Fibroblast of lung (primary cell): Measurements from ENCODE around the gene TAF8. TPM values are rescaled to one million over a fixed set of nuclear protein-coding genes. Genes with fewer than 3 reads are reported as not detected.

Experiments used
- DNase-seq, 2 donors: peaks; one replicate each; pipeline versions ENCODE4 v3.0.0 to v3.0.0-alpha.2; 2010; ENCODE audit warnings: low read depth in 2 of 2
- H2AFZ ChIP-seq: 2 replicates; pipeline ENCODE4 v1.5.1; 2012; ENCODE audit warnings: low read length, control low read depth, inconsistent platforms
- H3K27ac ChIP-seq: 2 replicates; pipeline ENCODE4 v1.5.1; 2011; ENCODE audit warnings: low read length, control low read depth; ENCODE audit not compliant: insufficient read depth
- H3K27me3 ChIP-seq: 2 replicates; pipeline ENCODE4 v1.5.1; 2011; ENCODE audit warnings: mild to moderate bottlenecking, low read length; ENCODE audit not compliant: control insufficient read depth, insufficient read depth
- H3K36me3 ChIP-seq: 2 replicates; pipeline ENCODE4 v1.5.1; 2011; ENCODE audit warnings: low read length; ENCODE audit not compliant: control insufficient read depth, insufficient read depth
- H3K4me1 ChIP-seq: 2 replicates; pipeline ENCODE4 v1.5.1; 2011; ENCODE audit warnings: low read length; ENCODE audit not compliant: control insufficient read depth, insufficient read depth; ENCODE audit errors: extremely low read depth
- H3K4me2 ChIP-seq: 2 replicates; pipeline ENCODE4 v1.5.1; 2011; ENCODE audit warnings: low read length, control low read depth; ENCODE audit not compliant: insufficient read depth; ENCODE audit errors: extremely low read depth
- H3K4me3 ChIP-seq, 4 experiments: fragments of 200-600 bp in 1 of 4; sonication (generic) in 1 of 4; replicated peaks in 1 of 4; 2 replicates each; pipeline ENCODE4 v1.5.1; 2011 to 2016; ENCODE audit warnings: low read length in 4 of 4, low read depth in 3 of 4, mild to moderate bottlenecking in 3 of 4, control low read depth in 2 of 4, inconsistent platforms in 1 of 4, mixed read lengths in 1 of 4; ENCODE audit not compliant: insufficient read depth in 1 of 4; ENCODE audit errors: control extremely low read depth in 1 of 4
- H3K79me2 ChIP-seq: 2 replicates; pipeline ENCODE4 v1.5.1; 2012; ENCODE audit warnings: mild to moderate bottlenecking, low read length, inconsistent platforms; ENCODE audit not compliant: control insufficient read depth, insufficient read depth
- H3K9ac ChIP-seq: 2 replicates; pipeline ENCODE4 v1.5.1; 2011; ENCODE audit warnings: mild to moderate bottlenecking, low read length, control low read depth; ENCODE audit not compliant: insufficient read depth
- H3K9me3 ChIP-seq: 2 replicates; pipeline ENCODE4 v1.5.1; 2012; ENCODE audit warnings: low read depth, low read length; ENCODE audit not compliant: control insufficient read depth, insufficient read depth
- H4K20me1 ChIP-seq: 2 replicates; pipeline ENCODE4 v1.5.1; 2011; ENCODE audit warnings: low read length; ENCODE audit not compliant: control insufficient read depth, insufficient read depth; ENCODE audit errors: extremely low read depth
- EZH2 ChIP-seq: IDR thresholded peaks from 2 replicates; pipeline ENCODE4 v1.5.1; 2012; ENCODE audit warnings: low read length, control low read depth, mild to moderate bottlenecking; ENCODE audit errors: missing control alignments
- polyA plus RNA-seq, 2 donors: library from polyadenylated mRNA; depleted of rRNA in 1 of 2; stranded (reverse) in 1 of 2; unstranded in 1 of 2; fragments of >200 nt; gene quantifications; 2 replicates each; pipeline ENCODE4 v1.2.1, GENCODE V29; 2011 to 2012; ENCODE audit warnings: missing spikeins in 1 of 2
- total RNA-seq: library from RNA; depleted of rRNA; stranded (reverse); fragments of >200 nt; gene quantifications from 2 replicates; pipeline ENCODE4 v1.2.1, GENCODE V29; 2014
- TF ChIP-seq, protein P1 (sequence below), 2 donors: IDR thresholded peaks in 1 of 2; conservative IDR thresholded peaks in 1 of 2; 1 replicate in 1 of 2; 2 replicates in 1 of 2; pipeline ENCODE4 v1.5.1; 2011 to 2012; ENCODE audit warnings: low read length in 2 of 2, control low read depth in 1 of 2, inconsistent platforms in 1 of 2, low read depth in 1 of 2, mild to moderate bottlenecking in 1 of 2

TAF8 gene
- total and polyA plus RNA-seq, 2 donors (not counting 1 experiment from before 2014, with no cell fraction given), result 13.9 to 14.0 TPM

DNA sequence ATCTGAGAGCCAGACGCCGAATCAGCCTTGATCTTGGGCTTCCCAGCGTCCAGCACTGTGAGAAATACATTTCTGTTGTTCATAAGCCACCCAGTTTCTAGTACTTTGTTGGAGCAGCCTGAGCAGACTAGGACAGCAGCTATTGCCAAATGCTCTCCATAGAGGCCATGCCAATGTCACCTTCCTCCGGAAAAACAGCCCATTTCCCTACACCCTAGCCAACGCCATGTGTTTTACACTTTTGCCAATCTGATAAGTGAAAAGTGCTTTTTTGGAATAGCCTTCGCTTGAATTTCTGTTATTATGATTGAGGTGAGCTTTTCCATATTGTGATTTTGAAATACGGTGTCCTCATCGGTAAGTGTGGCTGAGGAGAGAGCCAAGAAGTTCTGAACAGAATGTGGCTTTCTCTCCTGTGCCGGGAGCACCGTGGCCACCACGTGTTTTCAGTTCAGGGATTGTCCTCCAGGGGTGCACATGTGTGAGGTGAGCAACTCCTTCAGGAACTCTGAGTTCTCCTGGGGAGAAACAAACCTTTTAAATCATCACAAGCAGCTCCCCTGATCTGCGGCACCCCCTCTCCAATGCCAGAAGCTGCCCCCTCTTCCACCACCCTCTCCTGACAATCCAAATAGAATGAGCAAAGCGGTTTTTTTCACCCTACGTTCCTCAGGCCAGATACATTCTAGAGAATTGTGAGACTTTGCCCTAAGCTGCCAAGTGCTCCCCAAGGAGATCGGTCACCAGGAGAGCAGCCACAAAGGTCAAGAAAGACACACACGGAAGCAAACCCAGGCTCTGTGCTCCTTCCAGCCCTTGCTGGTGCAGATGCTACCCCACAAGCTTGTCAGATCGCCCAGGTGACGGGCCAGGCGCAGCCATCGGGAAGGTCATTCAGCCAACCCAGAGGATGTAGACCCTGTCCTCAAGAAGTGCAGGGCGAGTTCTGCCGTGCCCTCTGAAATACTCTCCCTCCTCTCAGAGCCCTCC, 36.0 kb downstream of the TAF8 start:
- no peaks in the 10 kb centered on the region for H3K36me3 ChIP-seq
- H3K27ac ChIP-seq, result no peak overlapping the region
- H3K79me2 ChIP-seq, result no peaks in the 10 kb centered on the region
- DNase-seq, result peak in 1 of 2 donors; percentile 17
- H3K4me3 ChIP-seq, result no peak overlapping the region
- no peak overlapping the region for H2AFZ ChIP-seq
- no peak overlapping the region for H3K4me2 ChIP-seq
- no peaks in the 10 kb centered on the region for H4K20me1 ChIP-seq
- H3K9ac ChIP-seq, result no peak overlapping the region
- peaks cover 2% of the 10 kb centered on the region for H3K4me1 ChIP-seq
- no peaks in the 10 kb centered on the region for H3K9me3 ChIP-seq
- no peaks in the 10 kb centered on the region for H3K27me3 ChIP-seq
- TF ChIP-seq, protein P1, sequence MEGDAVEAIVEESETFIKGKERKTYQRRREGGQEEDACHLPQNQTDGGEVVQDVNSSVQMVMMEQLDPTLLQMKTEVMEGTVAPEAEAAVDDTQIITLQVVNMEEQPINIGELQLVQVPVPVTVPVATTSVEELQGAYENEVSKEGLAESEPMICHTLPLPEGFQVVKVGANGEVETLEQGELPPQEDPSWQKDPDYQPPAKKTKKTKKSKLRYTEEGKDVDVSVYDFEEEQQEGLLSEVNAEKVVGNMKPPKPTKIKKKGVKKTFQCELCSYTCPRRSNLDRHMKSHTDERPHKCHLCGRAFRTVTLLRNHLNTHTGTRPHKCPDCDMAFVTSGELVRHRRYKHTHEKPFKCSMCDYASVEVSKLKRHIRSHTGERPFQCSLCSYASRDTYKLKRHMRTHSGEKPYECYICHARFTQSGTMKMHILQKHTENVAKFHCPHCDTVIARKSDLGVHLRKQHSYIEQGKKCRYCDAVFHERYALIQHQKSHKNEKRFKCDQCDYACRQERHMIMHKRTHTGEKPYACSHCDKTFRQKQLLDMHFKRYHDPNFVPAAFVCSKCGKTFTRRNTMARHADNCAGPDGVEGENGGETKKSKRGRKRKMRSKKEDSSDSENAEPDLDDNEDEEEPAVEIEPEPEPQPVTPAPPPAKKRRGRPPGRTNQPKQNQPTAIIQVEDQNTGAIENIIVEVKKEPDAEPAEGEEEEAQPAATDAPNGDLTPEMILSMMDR (conservative IDR thresholded peaks at IDR 0.05 in 1 of 2, IDR thresholded peaks at IDR 0.05 in 1 of 2; ENCODE audit: low read depth in 1 of 2, low read length in 2 of 2), result peak; percentile 8 to 39
- no peak for TF ChIP-seq EZH2

DNA sequence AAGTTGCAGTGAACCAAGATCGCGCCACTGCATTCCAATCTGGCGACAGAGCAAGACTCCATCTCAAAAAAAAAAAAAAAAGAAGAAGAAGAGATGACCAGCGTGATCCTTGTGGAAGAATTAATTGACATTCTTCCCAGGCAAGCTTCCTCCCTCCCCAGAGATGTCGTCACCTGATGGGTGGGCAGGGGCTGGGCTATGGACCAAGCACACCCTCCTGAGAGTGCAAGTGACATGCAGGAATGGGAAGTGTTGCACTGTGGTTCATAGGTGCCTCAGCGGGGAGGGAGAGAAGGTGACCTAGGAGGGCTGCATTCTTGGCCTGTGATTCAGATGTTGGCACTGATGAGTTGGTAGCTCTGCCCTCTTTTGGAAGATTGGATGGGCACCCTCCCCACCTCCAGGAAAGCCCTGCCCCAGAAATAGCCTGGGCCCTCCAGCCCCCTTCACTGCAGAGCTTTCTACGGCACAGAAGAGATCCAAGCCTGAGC, 37.8 kb downstream of the TAF8 start:
- Histone ChIP-seq H3K79me2 (no peaks in the 10 kb centered on the region), H3K36me3 (no peaks in the 10 kb centered on the region), H3K4me2 (peak overlapping the region; percentile 21), H3K4me1 (peaks cover 2% of the 10 kb centered on the region), H3K4me3 (no peak overlapping the region), H3K9ac (no peak overlapping the region), H3K27me3 (no peaks in the 10 kb centered on the region), H3K27ac (no peak overlapping the region), H4K20me1 (no peaks in the 10 kb centered on the region), H2AFZ (no peak overlapping the region), H3K9me3 (no peaks in the 10 kb centered on the region)
- TF ChIP-seq, protein P1 (conservative IDR thresholded peaks at IDR 0.05 in 1 of 2, IDR thresholded peaks at IDR 0.05 in 1 of 2; ENCODE audit: low read depth in 1 of 2, low read length in 2 of 2), result no peak
- no peak for TF ChIP-seq EZH2
- peak; percentile 56 to 58 for DNase-seq
